ENCODE measurements around the gene NADK.
"Not testable (repeated sequence)": the region's sequence is repeated elsewhere in the genome, so short reads cannot be mapped to it uniquely, and the experiment has no call there.

Gene NADK

GRCh38 chr1:1707241-1707640, 71.0 kb downstream of the NADK start:
- not testable (repeated sequence) for H3K4me3 ChIP-seq (ENCODE audit: low read depth in 1 of 2, low read length in 2 of 2); H3K27ac ChIP-seq (ENCODE audit: low read depth, low read length); H3K36me3 ChIP-seq (ENCODE audit: insufficient read depth, low read length); H3K9me3 ChIP-seq (ENCODE audit: low read length); H3K4me1 ChIP-seq (ENCODE audit: insufficient read depth, low read length); H3K9ac ChIP-seq (ENCODE audit: low read length); H3K27me3 ChIP-seq (ENCODE audit: control insufficient read depth in 1 of 2, insufficient read depth in 2 of 2, low read length in 2 of 2)

- H3K27me3 ChIP-seq (ENCODE audit: control insufficient read depth in 1 of 2, insufficient read depth in 2 of 2, low read length in 2 of 2); H3K9me3 ChIP-seq (ENCODE audit: low read length); H3K9ac ChIP-seq (ENCODE audit: low read length); H3K36me3 ChIP-seq (ENCODE audit: insufficient read depth, low read length); H3K4me1 ChIP-seq (ENCODE audit: insufficient read depth, low read length); H3K27ac ChIP-seq (ENCODE audit: low read depth, low read length); H3K4me3 ChIP-seq (ENCODE audit: low read depth in 1 of 2, low read length in 2 of 2): not testable (repeated sequence)
These were observed 72.6 kb downstream of the NADK start for GRCh38 chr1:1705623-1706022.

GRCh38 chr1:1704284-1704957, 73.8 kb downstream of the NADK start:
- H3K27me3 ChIP-seq (ENCODE audit: control insufficient read depth in 1 of 2, insufficient read depth in 2 of 2, low read length in 2 of 2); H3K36me3 ChIP-seq (ENCODE audit: insufficient read depth, low read length); H3K4me1 ChIP-seq (ENCODE audit: insufficient read depth, low read length); H3K9ac ChIP-seq (ENCODE audit: low read length); H3K4me3 ChIP-seq (ENCODE audit: low read depth in 1 of 2, low read length in 2 of 2); H3K9me3 ChIP-seq (ENCODE audit: low read length); H3K27ac ChIP-seq (ENCODE audit: low read depth, low read length): not testable (repeated sequence)

- no peaks in the 10 kb centered on the region for H3K4me1 ChIP-seq (ENCODE audit: insufficient read depth, low read length)
- no peak overlapping the region for H3K27ac ChIP-seq (ENCODE audit: low read depth, low read length)
- H3K27me3 ChIP-seq (ENCODE audit: control insufficient read depth in 1 of 2, insufficient read depth in 2 of 2, low read length in 2 of 2) = no peaks in the 10 kb centered on the region
- H3K9ac ChIP-seq (ENCODE audit: low read length) = no peak overlapping the region
- H3K4me3 ChIP-seq (ENCODE audit: low read depth in 1 of 2, low read length in 2 of 2) = no peak overlapping the region
- H3K36me3 ChIP-seq (ENCODE audit: insufficient read depth, low read length) = peaks cover 4% of the 10 kb centered on the region
- H3K9me3 ChIP-seq (ENCODE audit: low read length) = no peaks in the 10 kb centered on the region
These were observed 74.5 kb downstream of the NADK start for GRCh38 chr1:1703796-1704195.

GRCh38 chr1:1702506-1702905, 75.8 kb downstream of the NADK start:
- H3K9ac ChIP-seq (ENCODE audit: low read length); H3K36me3 ChIP-seq (ENCODE audit: insufficient read depth, low read length); H3K4me1 ChIP-seq (ENCODE audit: insufficient read depth, low read length); H3K27ac ChIP-seq (ENCODE audit: low read depth, low read length); H3K27me3 ChIP-seq (ENCODE audit: control insufficient read depth in 1 of 2, insufficient read depth in 2 of 2, low read length in 2 of 2); H3K9me3 ChIP-seq (ENCODE audit: low read length); H3K4me3 ChIP-seq (ENCODE audit: low read depth in 1 of 2, low read length in 2 of 2): not testable (repeated sequence)
